Neural crest cell (in vitro differentiated cells): ENCODE measurements around the gene TRAPPC14. TPM values are rescaled to one million over a fixed set of nuclear protein-coding genes. Genes with fewer than 3 reads are reported as not detected.

Source experiments
- DNase-seq: peaks from one replicate; pipeline ENCODE4 v3.0.0; 2021; ENCODE audit warnings: low read depth, mixed read lengths, low spot score
- H3K27ac Mint-ChIP-seq: one replicate; pipeline ENCODE4 v1.8.0; 2021; ENCODE audit warnings: mild to moderate bottlenecking, mixed read lengths; ENCODE audit not compliant: unreplicated experiment
- H3K27me3 Mint-ChIP-seq: 2 replicates; pipeline ENCODE4 v1.8.0; 2021; ENCODE audit warnings: low read depth, mild to moderate bottlenecking, mixed read lengths
- H3K36me3 Mint-ChIP-seq: 2 replicates; pipeline ENCODE4 v1.8.0; 2021; ENCODE audit warnings: low read depth, mild to moderate bottlenecking, mixed read lengths
- H3K4me1 Mint-ChIP-seq: 2 replicates; pipeline ENCODE4 v1.8.0; 2021; ENCODE audit warnings: mixed read lengths
- H3K4me3 Mint-ChIP-seq: one replicate; pipeline ENCODE4 v1.8.0; 2021; ENCODE audit warnings: mild to moderate bottlenecking, mixed read lengths
- H3K9me3 Mint-ChIP-seq: 2 replicates; pipeline ENCODE4 v1.8.0; 2021; ENCODE audit warnings: mixed read lengths
- total RNA-seq: library from RNA; stranded (reverse); gene quantifications from 2 replicates; pipeline ENCODE4 v1.2.1, GENCODE V29; 2021
- TF ChIP-seq, protein P1 (sequence below): fragments of 200-600 bp; sonication (generic); conservative IDR thresholded peaks from 2 replicates; pipeline ENCODE4 v1.5.0; 2021; ENCODE audit warnings: antibody characterized with exemption, mild to moderate bottlenecking

The TRAPPC14 gene
- total RNA-seq, 1 donor from 2014 or later, result 33.9 TPM

- no peaks in the 10 kb centered on the region for H3K27me3 Mint-ChIP-seq
- no peak for DNase-seq
- H3K4me3 Mint-ChIP-seq, result peak overlapping the region; percentile 87
- H3K9me3 Mint-ChIP-seq, result no peaks in the 10 kb centered on the region
- H3K4me1 Mint-ChIP-seq, result peaks cover 22% of the 10 kb centered on the region
- no peaks in the 10 kb centered on the region for H3K36me3 Mint-ChIP-seq
- TF ChIP-seq, protein P1, sequence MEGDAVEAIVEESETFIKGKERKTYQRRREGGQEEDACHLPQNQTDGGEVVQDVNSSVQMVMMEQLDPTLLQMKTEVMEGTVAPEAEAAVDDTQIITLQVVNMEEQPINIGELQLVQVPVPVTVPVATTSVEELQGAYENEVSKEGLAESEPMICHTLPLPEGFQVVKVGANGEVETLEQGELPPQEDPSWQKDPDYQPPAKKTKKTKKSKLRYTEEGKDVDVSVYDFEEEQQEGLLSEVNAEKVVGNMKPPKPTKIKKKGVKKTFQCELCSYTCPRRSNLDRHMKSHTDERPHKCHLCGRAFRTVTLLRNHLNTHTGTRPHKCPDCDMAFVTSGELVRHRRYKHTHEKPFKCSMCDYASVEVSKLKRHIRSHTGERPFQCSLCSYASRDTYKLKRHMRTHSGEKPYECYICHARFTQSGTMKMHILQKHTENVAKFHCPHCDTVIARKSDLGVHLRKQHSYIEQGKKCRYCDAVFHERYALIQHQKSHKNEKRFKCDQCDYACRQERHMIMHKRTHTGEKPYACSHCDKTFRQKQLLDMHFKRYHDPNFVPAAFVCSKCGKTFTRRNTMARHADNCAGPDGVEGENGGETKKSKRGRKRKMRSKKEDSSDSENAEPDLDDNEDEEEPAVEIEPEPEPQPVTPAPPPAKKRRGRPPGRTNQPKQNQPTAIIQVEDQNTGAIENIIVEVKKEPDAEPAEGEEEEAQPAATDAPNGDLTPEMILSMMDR, result no peak
- no peak overlapping the region for H3K27ac Mint-ChIP-seq
These were observed 1.5 kb upstream of the TRAPPC14 start for GRCh38 chr7:100160067-100160466.

- H3K27ac Mint-ChIP-seq, result peak overlapping the region; percentile 67
- H3K27me3 Mint-ChIP-seq, result no peaks in the 10 kb centered on the region
- no peaks in the 10 kb centered on the region for H3K9me3 Mint-ChIP-seq
- H3K4me3 Mint-ChIP-seq, result peak overlapping the region; percentile 87
- DNase-seq, result no peak
- H3K4me1 Mint-ChIP-seq, result peaks cover 22% of the 10 kb centered on the region
- H3K36me3 Mint-ChIP-seq, result no peaks in the 10 kb centered on the region
- TF ChIP-seq, protein P1, result peak; percentile 16
These were observed 638 bp upstream of the TRAPPC14 start for GRCh38 chr7:100159099-100159623.

- Mint-ChIP-seq H3K4me1 (peaks cover 23% of the 10 kb centered on the region), H3K9me3 (no peaks in the 10 kb centered on the region), H3K27me3 (no peaks in the 10 kb centered on the region), H3K4me3 (peak overlapping the region; percentile 93), H3K27ac (peak overlapping the region; percentile 85), H3K36me3 (no peaks in the 10 kb centered on the region)
- DNase-seq, result no peak
- TF ChIP-seq, protein P1, result no peak
These were observed 942 bp downstream of the TRAPPC14 start for GRCh38 chr7:100157334-100158228.

DNA sequence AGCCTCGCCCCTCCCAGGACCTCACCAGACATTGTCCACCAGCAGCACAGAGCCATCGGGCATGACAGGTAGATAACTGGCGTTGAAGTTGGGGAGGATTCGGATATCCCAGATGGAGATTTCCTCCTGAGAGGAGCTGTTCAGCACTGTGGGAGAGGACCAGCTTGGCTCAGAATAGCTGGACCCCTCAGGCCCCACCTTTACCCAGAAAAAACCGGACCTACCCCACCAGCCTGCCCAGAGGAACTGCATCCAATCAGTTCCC lies 1.5 kb downstream of the TRAPPC14 start:
- Mint-ChIP-seq H3K4me3 (peak overlapping the region; percentile 93), H3K36me3 (peaks cover 3% of the 10 kb centered on the region), H3K27ac (no peak overlapping the region), H3K27me3 (no peaks in the 10 kb centered on the region), H3K4me1 (peaks cover 27% of the 10 kb centered on the region), H3K9me3 (no peaks in the 10 kb centered on the region)
- no peak for DNase-seq
- TF ChIP-seq, protein P1, result no peak

- Mint-ChIP-seq H3K9me3 (no peaks in the 10 kb centered on the region), H3K27ac (peak overlapping the region; percentile 43), H3K4me1 (peaks cover 27% of the 10 kb centered on the region), H3K4me3 (peak overlapping the region; percentile 93), H3K36me3 (peaks cover 3% of the 10 kb centered on the region), H3K27me3 (no peaks in the 10 kb centered on the region)
- TF ChIP-seq, protein P1, result no peak
- DNase-seq, result no peak
These were observed 2.0 kb downstream of the TRAPPC14 start for GRCh38 chr7:100156331-100157068.
